B cell (primary cell): ENCODE results near the gene SRC.

Source experiments
- CTCF ChIP-seq: fragments of 200-600 bp; IDR thresholded peaks from one replicate; pipeline ENCODE4 v1.8.0; 2022; ENCODE audit warnings: antibody characterized with exemption, mild to moderate bottlenecking
- EZH2 ChIP-seq: IDR thresholded peaks from 2 replicates; pipeline ENCODE4 v1.6.1; 2012; ENCODE audit warnings: borderline replicate concordance, low read depth, mild to moderate bottlenecking, moderate library complexity, low read length; ENCODE audit not compliant: insufficient read depth, poor library complexity, severe bottlenecking

GRCh38 chr20:37333848-37334318 lies 12.1 kb upstream of the SRC start:
- TF ChIP-seq EZH2 (no peak), CTCF (no peak)
